ENCODE measurements around the gene PARD3.

The PARD3 gene

GRCh38 chr10:34102237-34102673, 712.8 kb downstream of the PARD3 start:
- no peak for TF ChIP-seq CTCF (IDR thresholded peaks at IDR 0.05)

- no peak for TF ChIP-seq CTCF (IDR thresholded peaks at IDR 0.05)
These were observed 714.1 kb downstream of the PARD3 start for GRCh38 chr10:34101001-34101400.

- TF ChIP-seq CTCF (IDR thresholded peaks at IDR 0.05), result no peak
These were observed 716.1 kb downstream of the PARD3 start for GRCh38 chr10:34098821-34099567.

GRCh38 chr10:34097682-34098081, 717.4 kb downstream of the PARD3 start:
- TF ChIP-seq CTCF (IDR thresholded peaks at IDR 0.05), result no peak

GRCh38 chr10:34094961-34095360, 720.1 kb downstream of the PARD3 start:
- no peak for TF ChIP-seq CTCF (IDR thresholded peaks at IDR 0.05)

GRCh38 chr10:34094146-34094696, 720.9 kb downstream of the PARD3 start:
- no peak for TF ChIP-seq CTCF (IDR thresholded peaks at IDR 0.05)

GRCh38 chr10:34092891-34093290, 722.2 kb downstream of the PARD3 start:
- TF ChIP-seq CTCF (IDR thresholded peaks at IDR 0.05), result no peak

All from LNCAP (cell line).